K562 (cell line): ENCODE data around the gene CEBPA. TPM values are rescaled to one million over a fixed set of nuclear protein-coding genes. Genes with fewer than 3 reads are reported as not detected.

Source experiments
- BHLHE40 ChIP-seq: IDR thresholded peaks from 2 replicates; pipeline ENCODE4 v1.6.1; 2011; ENCODE audit warnings: low read length, improper control_type of control experiment
- CHCHD3 ChIP-seq: fragments of 250-450 bp; sonication (Bioruptor Pico); IDR thresholded peaks from 2 replicates; pipeline ENCODE4 v2.1.2; 2022; ENCODE audit warnings: mild to moderate bottlenecking
- FUS ChIP-seq: fragments of 200-400 bp; formaldehyde crosslinking; optimal IDR thresholded peaks from 2 replicates; pipeline ENCODE3; 2017; ENCODE audit warnings: low read depth, low read length
- MCM3 ChIP-seq: fragments of 450-650 bp; IDR thresholded peaks from 2 replicates; pipeline ENCODE4 v1.6.1; 2016
- MECOM ChIP-seq: fragments of 250-450 bp; sonication (Bioruptor Pico); IDR thresholded peaks from 2 replicates; pipeline ENCODE4 v1.8.0; 2022; ENCODE audit warnings: inconsistent platforms
- MTA2 ChIP-seq: fragments of 450-650 bp; IDR thresholded peaks from 2 replicates; pipeline ENCODE4 v1.6.1; 2016; ENCODE audit warnings: low read depth
- MYC ChIP-seq, 2 experiments: fragments of 250-450 bp in 1 of 2; sonication (Bioruptor Pico) in 1 of 2; IDR thresholded peaks; 2 replicates each; pipeline versions ENCODE4 v1.5.1 to v1.6.1; 2012 to 2021; ENCODE audit warnings: low read depth in 2 of 2, borderline replicate concordance in 1 of 2, improper control_type of control experiment in 1 of 2, low read length in 1 of 2, mild to moderate bottlenecking in 1 of 2, moderate library complexity in 1 of 2
- POLR3G ChIP-seq: IDR thresholded peaks from 2 replicates; pipeline ENCODE4 v1.6.1; 2011; ENCODE audit not compliant: insufficient read length, insufficient replicate concordance; ENCODE audit errors: extremely low read depth
- SMARCA4 ChIP-seq: fragments of 450-650 bp; IDR thresholded peaks from 2 replicates; pipeline ENCODE4 v1.6.1; 2016
- TEAD4 ChIP-seq, 2 experiments: sonication (generic) in 1 of 2; formaldehyde crosslinking in 1 of 2; IDR thresholded peaks; 2 replicates each; pipeline versions ENCODE4 v1.6.1 to v1.8.0; 2012 to 2022; ENCODE audit warnings: borderline replicate concordance in 1 of 2, inconsistent platforms in 1 of 2, low read length in 1 of 2, mild to moderate bottlenecking in 1 of 2, missing genetic modification reagents in 1 of 2
- ZNF134 ChIP-seq: fragments of 250-450 bp; sonication (Bioruptor Pico); conservative IDR thresholded peaks from 2 replicates; pipeline ENCODE4 v1.4.0; 2020
- ZNF324 ChIP-seq: fragments of 250-450 bp; sonication (Bioruptor Pico); IDR thresholded peaks from 2 replicates; pipeline ENCODE4 v1.4.0; 2020; ENCODE audit warnings: mild to moderate bottlenecking
- polyA plus RNA-seq, 8 experiments: library from polyadenylated mRNA; depleted of rRNA in 4 of 8; stranded (reverse) in 5 of 8; unstranded in 3 of 8; fragments of >200 nt; fragmentation: Nextera tagmentation in 2 of 8; fragmentation: Illumina TruSeq in 1 of 8; extraction: Ambion mirVana in 2 of 8; extraction: Trizol in 1 of 8; gene quantifications; 2 replicates each; pipeline versions ENCODE4 v1.2.1 to v1.2.3, GENCODE V29; 2011 to 2014; ENCODE audit warnings: inconsistent platforms in 1 of 8, missing spikeins in 1 of 8
- total RNA-seq, 7 experiments: library from RNA; depleted of rRNA in 6 of 7; stranded (reverse); fragments of >200 nt in 6 of 7; fragmentation: Illumina TruSeq in 2 of 7; extraction: Trizol in 2 of 7; gene quantifications; 2 replicates each; pipeline versions ENCODE4 v1.2.1 to v1.2.3, GENCODE V29; 2011 to 2021; ENCODE audit warnings: low replicate concordance in 1 of 7
- TF ChIP-seq, protein P1 (sequence below): fragments of 450-650 bp; IDR thresholded peaks from 2 replicates; pipeline ENCODE4 v1.6.1; 2014; ENCODE audit warnings: low read depth, mild to moderate bottlenecking, moderate library complexity, borderline replicate concordance
- TF ChIP-seq, protein P2 (sequence below), 2 experiments: IDR thresholded peaks; 2 replicates each; pipeline ENCODE4 v1.6.1; 2012; ENCODE audit warnings: improper control_type of control experiment in 2 of 2, low read depth in 2 of 2, low read length in 2 of 2, borderline replicate concordance in 1 of 2
- TF ChIP-seq, protein P3 (sequence below), 2 experiments: fragments of 200-800 bp in 1 of 2; sonication (Bioruptor generic) in 1 of 2; sonication (generic) in 1 of 2; formaldehyde crosslinking in 1 of 2; IDR thresholded peaks in 1 of 2; conservative IDR thresholded peaks in 1 of 2; 2 replicates each; pipeline versions ENCODE4 v1.5.0 to v1.6.1; 2016 to 2020; ENCODE audit warnings: missing compliant biosample characterization in 1 of 2, missing genetic modification characterization in 1 of 2, missing genetic modification reagents in 1 of 2

The CEBPA gene
- total and polyA plus RNA-seq, 9 of the 15 experiments (the other 6 are each of a cell fraction or from before 2014, with no cell fraction given) = 0.03 to 0.59 (median 0.15) TPM; not detected in 2

DNA sequence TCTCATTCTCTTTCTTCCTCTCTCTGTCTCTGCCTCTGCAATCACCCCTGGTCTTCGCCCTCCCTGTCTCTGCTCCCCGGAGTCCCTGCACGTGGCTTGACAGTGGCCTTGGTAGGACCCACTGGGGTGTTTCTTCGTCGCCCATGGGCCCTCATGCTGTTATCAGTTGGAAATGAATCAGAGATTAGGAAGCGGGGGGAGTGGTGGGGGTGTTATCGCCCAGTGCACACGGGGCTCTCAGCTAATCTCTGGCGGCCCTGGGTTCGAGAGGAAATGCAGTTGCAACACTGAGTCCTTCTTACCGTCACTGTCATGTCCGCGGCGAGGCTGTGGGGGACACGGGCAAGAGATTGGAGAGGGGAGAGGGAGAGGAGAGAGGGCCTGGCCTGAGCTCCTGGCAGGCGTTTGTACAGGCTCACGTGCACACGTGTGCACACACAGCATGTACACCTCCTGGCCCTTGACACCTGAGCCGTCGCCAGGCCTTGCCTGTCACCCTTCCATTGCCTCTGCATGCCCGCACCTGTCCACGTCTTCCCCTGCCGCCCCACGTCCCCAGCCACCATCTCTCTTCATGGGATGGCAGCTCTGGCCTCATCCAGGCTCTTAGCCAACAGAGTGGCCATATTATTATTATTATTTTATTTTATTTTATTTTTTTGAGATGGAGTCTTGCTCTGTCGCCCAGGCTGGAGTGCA, 38.9 kb downstream of the CEBPA start (continued):
- TF ChIP-seq MYC (IDR thresholded peaks at IDR 0.05; ENCODE audit: low read depth, low read length) (0 out of 2 replicates have a peak, but pooled peaks have one; percentile 31), MYC (CRISPR knock-in tag; IDR thresholded peaks at IDR 0.05; ENCODE audit: borderline replicate concordance, low read depth) (no peak), MECOM (CRISPR knock-in tag) (peak; percentile 62; the same call in 1 of the 2 replicates), POLR3G (no peak), TEAD4 (IDR thresholded peaks at IDR 0.05; ENCODE audit: low read length) (peak; percentile 61; the same call in 1 of the 2 replicates), TEAD4 (CRISPR knock-in tag; IDR thresholded peaks at IDR 0.05; ENCODE audit: borderline replicate concordance) (no peak), BHLHE40 (peak; percentile 37; the same call in 1 of the 2 replicates), ZNF134 (CRISPR knock-in tag) (no peak), FUS (no peak), MCM3 (no peak), MTA2 (no peak), CHCHD3 (CRISPR knock-in tag) (no peak), ZNF324 (CRISPR knock-in tag) (no peak), SMARCA4 (peak; percentile 37; the same call in 1 of the 2 replicates)
- TF ChIP-seq, protein P1, sequence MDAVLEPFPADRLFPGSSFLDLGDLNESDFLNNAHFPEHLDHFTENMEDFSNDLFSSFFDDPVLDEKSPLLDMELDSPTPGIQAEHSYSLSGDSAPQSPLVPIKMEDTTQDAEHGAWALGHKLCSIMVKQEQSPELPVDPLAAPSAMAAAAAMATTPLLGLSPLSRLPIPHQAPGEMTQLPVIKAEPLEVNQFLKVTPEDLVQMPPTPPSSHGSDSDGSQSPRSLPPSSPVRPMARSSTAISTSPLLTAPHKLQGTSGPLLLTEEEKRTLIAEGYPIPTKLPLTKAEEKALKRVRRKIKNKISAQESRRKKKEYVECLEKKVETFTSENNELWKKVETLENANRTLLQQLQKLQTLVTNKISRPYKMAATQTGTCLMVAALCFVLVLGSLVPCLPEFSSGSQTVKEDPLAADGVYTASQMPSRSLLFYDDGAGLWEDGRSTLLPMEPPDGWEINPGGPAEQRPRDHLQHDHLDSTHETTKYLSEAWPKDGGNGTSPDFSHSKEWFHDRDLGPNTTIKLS = peak; percentile 27; the same call in 1 of the 2 replicates
- TF ChIP-seq, protein P2, sequence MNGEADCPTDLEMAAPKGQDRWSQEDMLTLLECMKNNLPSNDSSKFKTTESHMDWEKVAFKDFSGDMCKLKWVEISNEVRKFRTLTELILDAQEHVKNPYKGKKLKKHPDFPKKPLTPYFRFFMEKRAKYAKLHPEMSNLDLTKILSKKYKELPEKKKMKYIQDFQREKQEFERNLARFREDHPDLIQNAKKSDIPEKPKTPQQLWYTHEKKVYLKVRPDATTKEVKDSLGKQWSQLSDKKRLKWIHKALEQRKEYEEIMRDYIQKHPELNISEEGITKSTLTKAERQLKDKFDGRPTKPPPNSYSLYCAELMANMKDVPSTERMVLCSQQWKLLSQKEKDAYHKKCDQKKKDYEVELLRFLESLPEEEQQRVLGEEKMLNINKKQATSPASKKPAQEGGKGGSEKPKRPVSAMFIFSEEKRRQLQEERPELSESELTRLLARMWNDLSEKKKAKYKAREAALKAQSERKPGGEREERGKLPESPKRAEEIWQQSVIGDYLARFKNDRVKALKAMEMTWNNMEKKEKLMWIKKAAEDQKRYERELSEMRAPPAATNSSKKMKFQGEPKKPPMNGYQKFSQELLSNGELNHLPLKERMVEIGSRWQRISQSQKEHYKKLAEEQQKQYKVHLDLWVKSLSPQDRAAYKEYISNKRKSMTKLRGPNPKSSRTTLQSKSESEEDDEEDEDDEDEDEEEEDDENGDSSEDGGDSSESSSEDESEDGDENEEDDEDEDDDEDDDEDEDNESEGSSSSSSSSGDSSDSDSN (IDR thresholded peaks at IDR 0.05; ENCODE audit: borderline replicate concordance in 1 of 2, low read depth in 2 of 2, low read length in 2 of 2) = no peak
- TF ChIP-seq, protein P3, sequence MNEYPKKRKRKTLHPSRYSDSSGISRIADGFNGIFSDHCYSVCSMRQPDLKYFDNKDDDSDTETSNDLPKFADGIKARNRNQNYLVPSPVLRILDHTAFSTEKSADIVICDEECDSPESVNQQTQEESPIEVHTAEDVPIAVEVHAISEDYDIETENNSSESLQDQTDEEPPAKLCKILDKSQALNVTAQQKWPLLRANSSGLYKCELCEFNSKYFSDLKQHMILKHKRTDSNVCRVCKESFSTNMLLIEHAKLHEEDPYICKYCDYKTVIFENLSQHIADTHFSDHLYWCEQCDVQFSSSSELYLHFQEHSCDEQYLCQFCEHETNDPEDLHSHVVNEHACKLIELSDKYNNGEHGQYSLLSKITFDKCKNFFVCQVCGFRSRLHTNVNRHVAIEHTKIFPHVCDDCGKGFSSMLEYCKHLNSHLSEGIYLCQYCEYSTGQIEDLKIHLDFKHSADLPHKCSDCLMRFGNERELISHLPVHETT (CRISPR knock-in tag; conservative IDR thresholded peaks at IDR 0.05 in 1 of 2, IDR thresholded peaks at IDR 0.05 in 1 of 2) = no peak
